HUES64 (cell line): ENCODE data around the gene ANKRD16.
"Not testable (repeated sequence)": the region's sequence is repeated elsewhere in the genome, so short reads cannot be mapped to it uniquely, and the experiment has no call there.

Experiments
- H3K27ac ChIP-seq: 2 replicates; pipeline ENCODE4 v1.7.0; 2013; ENCODE audit warnings: low read depth, low read length, inconsistent platforms
- H3K27me3 ChIP-seq: 2 replicates; pipeline ENCODE4 v1.6.1; 2013; ENCODE audit warnings: mild to moderate bottlenecking, low read length; ENCODE audit not compliant: insufficient read depth
- H3K36me3 ChIP-seq: 2 replicates; pipeline ENCODE4 v1.6.1; 2013; ENCODE audit warnings: mild to moderate bottlenecking, low read length; ENCODE audit not compliant: insufficient read depth
- H3K4me1 ChIP-seq: 2 replicates; pipeline ENCODE4 v1.6.1; 2013; ENCODE audit warnings: mild to moderate bottlenecking, low read length, moderate library complexity; ENCODE audit not compliant: insufficient read depth
- H3K4me3 ChIP-seq: 2 replicates; pipeline ENCODE4 v1.5.1; 2013; ENCODE audit warnings: mild to moderate bottlenecking, low read length, moderate library complexity
- H3K9ac ChIP-seq: 2 replicates; pipeline ENCODE4 v1.6.1; 2013; ENCODE audit warnings: mild to moderate bottlenecking, low read depth, low read length
- H3K9me3 ChIP-seq: 2 replicates; pipeline ENCODE4 v1.6.1; 2013; ENCODE audit warnings: low read depth, low read length; ENCODE audit not compliant: insufficient read depth
- WGBS: fragments of 150-250, 120-280 bp; methylation state at CpG from one replicate; pipeline ENCODE4 v1.1.7; 2013; ENCODE audit warnings: missing lambda C conversion rate; 5-methylcytosine and 5-hydroxymethylcytosine counted together

Gene ANKRD16

DNA sequence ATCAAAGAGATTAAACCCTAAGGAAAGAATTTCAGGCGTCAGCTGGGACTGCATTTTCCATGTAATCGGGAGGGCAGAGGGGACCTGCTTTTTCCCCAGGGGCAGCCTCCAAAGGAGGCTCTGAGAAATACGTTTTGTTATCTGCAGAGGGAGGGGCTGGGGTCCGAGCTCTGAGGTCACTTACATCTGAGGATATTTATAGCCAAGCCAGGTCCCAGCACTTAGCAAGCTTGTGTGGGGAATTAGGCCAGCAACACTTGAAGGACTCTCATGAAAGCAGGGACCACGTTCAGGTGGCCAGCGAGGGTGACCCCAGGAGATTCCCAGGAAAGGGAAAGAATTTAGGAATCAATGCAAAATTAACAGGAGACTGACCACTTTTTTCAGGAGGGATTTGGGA, 55.9 kb downstream of the ANKRD16 start:
- H3K4me1 ChIP-seq = no peaks in the 10 kb centered on the region
- H3K36me3 ChIP-seq = no peaks in the 10 kb centered on the region
- WGBS = 79% methylated on average over 6 of the region's 6 CpGs
- no peaks in the 10 kb centered on the region for H3K27me3 ChIP-seq
- H3K4me3 ChIP-seq = no peak overlapping the region
- no peak overlapping the region for H3K9ac ChIP-seq
- no peak overlapping the region for H3K27ac ChIP-seq
- H3K9me3 ChIP-seq = no peaks in the 10 kb centered on the region

DNA sequence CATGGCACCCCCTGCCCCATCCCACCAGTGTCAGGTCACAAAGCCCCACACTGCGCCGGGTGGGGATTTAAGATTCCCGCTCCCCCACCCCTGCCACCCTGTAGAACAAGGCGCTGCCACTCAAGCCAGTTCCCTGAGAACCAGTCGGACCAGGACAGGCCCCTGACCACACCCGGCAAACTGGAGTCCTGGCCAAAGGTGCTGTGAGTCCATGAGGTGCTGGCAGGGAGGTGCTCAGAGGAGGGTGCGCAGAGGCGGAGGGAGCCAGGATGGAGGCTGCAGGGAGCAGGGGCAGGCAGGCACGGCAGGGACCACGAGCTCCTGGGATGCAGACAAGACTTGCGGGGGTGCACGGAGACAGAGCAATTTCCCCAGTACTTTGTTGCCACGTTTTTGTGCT, 56.7 kb downstream of the ANKRD16 start:
- Histone ChIP-seq H3K27me3 (no peaks in the 10 kb centered on the region), H3K4me1 (no peaks in the 10 kb centered on the region), H3K36me3 (no peaks in the 10 kb centered on the region), H3K4me3 (no peak overlapping the region), H3K9me3 (no peaks in the 10 kb centered on the region), H3K9ac (no peak overlapping the region), H3K27ac (no peak overlapping the region)
- WGBS = 92% methylated on average over 13 of the region's 13 CpGs

DNA sequence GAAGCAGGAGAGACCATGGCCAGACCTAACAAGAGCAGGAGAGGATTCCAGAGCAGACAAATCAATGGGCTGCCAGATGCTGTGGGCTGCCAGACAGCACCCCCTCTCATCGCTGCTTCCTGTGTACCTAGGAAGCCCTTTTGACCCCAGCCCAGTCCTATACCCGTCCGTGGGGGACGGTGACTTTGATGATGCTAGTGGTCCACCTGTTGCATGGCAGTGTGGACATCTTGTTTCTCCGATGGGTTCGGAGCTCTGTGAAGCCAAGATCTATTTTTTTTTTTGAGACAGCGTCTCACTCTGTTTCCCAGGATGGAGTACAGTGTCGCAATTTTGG, 58.3 kb downstream of the ANKRD16 start:
- Histone ChIP-seq H3K4me3 (no peak overlapping the region), H3K4me1 (no peaks in the 10 kb centered on the region), H3K9ac (no peak overlapping the region), H3K27ac (no peak overlapping the region), H3K36me3 (no peaks in the 10 kb centered on the region), H3K9me3 (no peaks in the 10 kb centered on the region), H3K27me3 (no peaks in the 10 kb centered on the region)
- WGBS = 95% methylated on average over 8 of the region's 8 CpGs

DNA sequence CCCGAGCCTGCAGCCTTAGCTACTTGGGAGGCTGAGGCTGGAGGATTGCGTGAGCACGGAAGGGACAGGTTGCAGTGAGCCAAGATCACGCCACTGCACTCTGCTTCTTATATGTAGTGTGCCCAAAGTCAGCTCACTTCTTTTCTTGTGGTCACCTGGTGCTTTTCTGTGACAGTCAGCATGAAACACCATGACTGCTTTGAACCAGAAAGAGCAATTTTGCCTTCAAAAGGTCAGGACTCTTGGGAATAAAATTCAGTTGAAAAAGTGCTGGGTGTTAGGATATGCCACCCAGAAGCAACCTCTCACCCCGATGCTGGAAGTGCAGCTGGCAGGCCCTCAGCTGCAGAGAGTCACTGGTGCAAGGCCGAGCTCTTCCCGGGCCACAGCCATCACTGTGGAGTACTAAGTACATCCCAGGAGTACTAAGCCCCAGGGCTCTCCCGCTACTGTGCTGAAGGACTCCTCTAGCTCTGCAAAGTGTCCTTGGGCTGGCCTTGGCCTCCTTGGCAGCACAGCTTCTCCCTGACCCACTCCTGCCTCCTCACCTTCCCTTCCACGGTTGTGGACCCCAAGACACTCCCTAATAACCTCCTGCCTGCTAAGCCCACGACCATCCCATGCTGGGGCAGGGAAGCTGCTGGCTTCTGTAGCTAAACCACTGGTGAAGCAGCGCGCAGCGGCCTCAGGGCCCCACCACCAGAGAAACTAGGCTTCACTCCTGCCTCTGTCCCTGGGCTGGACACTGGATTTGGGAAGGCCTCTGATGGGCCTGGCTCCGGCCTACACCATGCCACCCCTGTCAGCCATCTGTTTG, 58.9 kb downstream of the ANKRD16 start:
- H3K4me3 ChIP-seq = no peak overlapping the region
- H3K27me3 ChIP-seq = no peaks in the 10 kb centered on the region
- WGBS = 94% methylated on average over 14 of the region's 14 CpGs
- no peaks in the 10 kb centered on the region for H3K4me1 ChIP-seq
- no peaks in the 10 kb centered on the region for H3K36me3 ChIP-seq
- H3K27ac ChIP-seq = no peak overlapping the region
- no peak overlapping the region for H3K9ac ChIP-seq
- no peaks in the 10 kb centered on the region for H3K9me3 ChIP-seq

DNA sequence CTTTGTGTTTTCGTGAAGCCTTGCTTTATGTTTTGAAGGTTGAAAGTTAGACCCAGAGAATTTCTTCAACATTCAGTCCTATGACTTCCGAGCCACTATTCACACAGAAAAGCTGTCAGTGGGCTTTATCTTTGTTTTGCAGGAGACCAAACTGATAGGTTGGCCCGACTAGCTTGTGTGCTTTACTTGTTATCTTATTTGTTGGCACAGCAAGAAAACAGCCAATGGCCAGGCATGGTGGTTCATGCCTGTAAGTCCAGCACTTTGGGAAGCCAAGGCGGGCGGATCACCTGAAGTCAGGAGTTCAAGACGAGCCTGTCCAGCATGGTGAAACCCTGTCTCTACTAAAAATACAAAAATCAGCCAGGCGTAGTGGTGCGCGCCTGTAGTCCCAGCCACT, 60.4 kb downstream of the ANKRD16 start:
- Histone ChIP-seq H3K4me3 (no peak overlapping the region), H3K36me3 (no peaks in the 10 kb centered on the region), H3K9me3 (no peaks in the 10 kb centered on the region), H3K27ac (no peak overlapping the region), H3K9ac (no peak overlapping the region), H3K4me1 (no peaks in the 10 kb centered on the region), H3K27me3 (no peaks in the 10 kb centered on the region)
- WGBS = 88% methylated on average over 8 of the region's 9 CpGs

DNA sequence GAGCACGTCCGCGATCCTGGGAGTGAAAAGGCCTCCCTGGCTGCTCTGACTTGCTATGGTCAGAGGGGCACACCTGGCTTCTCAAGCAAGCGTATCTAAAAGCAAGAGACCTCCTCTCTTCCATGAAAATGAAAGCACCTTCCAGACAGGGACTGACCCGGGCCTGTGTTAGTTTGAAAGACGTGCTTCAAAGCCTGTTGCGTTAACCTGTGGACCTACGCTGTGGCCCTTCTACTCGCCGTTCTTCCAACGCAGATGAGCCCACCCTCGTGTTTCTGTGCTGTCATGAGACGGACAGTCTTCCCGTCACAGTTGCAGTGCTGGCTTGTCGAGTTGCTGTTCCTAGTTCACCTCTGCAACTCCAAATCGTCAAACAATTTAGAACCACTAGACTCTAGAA, 61.0 kb downstream of the ANKRD16 start:
- 95% methylated on average over 16 of the region's 16 CpGs for WGBS
- H3K27ac ChIP-seq = no peak overlapping the region
- no peak overlapping the region for H3K4me3 ChIP-seq
- H3K27me3 ChIP-seq = no peaks in the 10 kb centered on the region
- no peaks in the 10 kb centered on the region for H3K9me3 ChIP-seq
- no peaks in the 10 kb centered on the region for H3K4me1 ChIP-seq
- H3K36me3 ChIP-seq = no peaks in the 10 kb centered on the region
- H3K9ac ChIP-seq = no peak overlapping the region

DNA sequence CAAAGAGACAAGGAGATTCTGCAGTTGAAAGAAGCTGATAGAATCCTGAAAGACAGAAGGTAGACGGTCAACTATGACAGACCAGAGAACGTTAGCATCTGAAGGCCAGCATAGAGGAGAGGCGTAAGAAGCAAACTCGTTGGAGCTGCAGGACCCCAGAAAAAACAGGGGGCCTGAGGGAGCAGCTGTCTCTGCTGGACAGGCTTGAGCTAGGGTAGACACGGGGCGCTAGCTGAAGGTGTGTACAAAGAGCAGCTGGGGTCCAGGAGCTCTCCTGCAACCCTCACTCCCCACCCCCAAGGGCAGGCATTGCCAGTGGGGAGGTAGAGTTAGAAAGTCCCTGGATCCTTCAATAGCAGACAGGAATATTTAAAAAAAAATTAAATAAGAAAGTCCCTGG, 61.9 kb downstream of the ANKRD16 start:
- WGBS = 89% methylated on average over 6 of the region's 6 CpGs
- Histone ChIP-seq H3K4me3 (no peak overlapping the region), H3K36me3 (no peaks in the 10 kb centered on the region)

DNA sequence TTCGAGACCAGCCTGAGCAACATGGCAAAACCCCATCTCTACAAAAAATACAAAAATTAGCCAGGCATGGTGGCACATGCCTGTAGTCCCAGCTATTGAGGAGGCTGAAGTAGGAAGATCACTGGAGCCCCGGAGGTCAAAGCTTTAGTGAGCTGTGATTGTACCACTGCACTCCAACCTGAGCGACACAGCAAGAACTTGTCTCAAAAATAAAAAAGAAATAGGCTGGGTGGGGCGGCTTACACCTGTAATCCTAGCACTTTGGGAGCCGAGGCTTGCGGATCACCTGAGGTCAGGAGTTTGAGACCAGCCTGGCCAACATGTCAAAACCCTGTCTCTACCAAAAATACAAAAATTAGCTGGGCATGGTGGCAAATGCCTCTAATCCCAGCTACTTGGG, 63.2 kb downstream of the ANKRD16 start:
- H3K9me3 ChIP-seq, H3K4me3 ChIP-seq, H3K27me3 ChIP-seq, H3K27ac ChIP-seq, H3K4me1 ChIP-seq, H3K9ac ChIP-seq, H3K36me3 ChIP-seq: not testable (repeated sequence)
- WGBS = 95% methylated on average over 5 of the region's 6 CpGs

More for the DNA sequence above, 61.9 kb downstream of the ANKRD16 start:
- Histone ChIP-seq H3K9ac (no peak overlapping the region), H3K27ac (no peak overlapping the region), H3K9me3 (no peaks in the 10 kb centered on the region), H3K4me1 (no peaks in the 10 kb centered on the region), H3K27me3 (no peaks in the 10 kb centered on the region)

DNA sequence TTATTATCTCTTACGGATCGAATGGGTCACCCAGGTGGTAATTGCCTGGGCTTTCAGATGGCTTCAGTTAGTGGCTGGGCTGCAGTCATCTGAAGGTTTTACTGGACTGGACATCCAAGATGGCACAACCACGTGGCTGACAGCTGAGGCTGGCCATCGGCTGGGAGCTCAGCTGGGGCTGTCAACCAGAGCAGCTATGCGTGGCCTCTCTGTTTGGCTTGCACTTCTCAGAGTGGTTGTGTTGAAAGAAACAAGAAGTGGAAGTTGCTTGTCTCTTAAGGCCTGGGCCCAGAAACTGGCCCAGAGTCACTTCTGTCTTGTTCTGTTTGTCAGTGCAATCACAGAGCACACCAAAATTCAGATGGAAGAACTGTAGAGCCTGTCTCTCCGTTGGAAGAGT, 70.8 kb downstream of the ANKRD16 start:
- Histone ChIP-seq H3K36me3 (no peaks in the 10 kb centered on the region), H3K4me3 (no peak overlapping the region), H3K27me3 (no peaks in the 10 kb centered on the region), H3K9ac (no peak overlapping the region), H3K4me1 (peaks cover 8% of the 10 kb centered on the region), H3K27ac (no peak overlapping the region), H3K9me3 (no peaks in the 10 kb centered on the region)
- 94% methylated on average over 6 of the region's 6 CpGs for WGBS

DNA sequence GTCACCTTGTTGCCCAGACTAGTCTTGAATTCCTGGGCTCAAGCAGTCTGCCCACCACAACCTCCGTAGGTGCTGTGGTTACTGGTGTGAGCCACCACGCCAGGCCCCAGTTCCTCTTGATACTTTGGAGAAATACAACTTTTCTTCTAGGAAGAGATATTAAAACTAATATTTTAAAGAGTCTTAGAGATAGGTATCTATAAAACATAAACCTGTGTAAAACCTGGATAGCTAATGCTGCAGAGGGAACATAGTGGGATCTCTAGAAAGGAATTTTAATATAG, 71.7 kb downstream of the ANKRD16 start:
- Histone ChIP-seq H3K4me1 (peaks cover 8% of the 10 kb centered on the region), H3K27me3 (no peaks in the 10 kb centered on the region), H3K4me3 (no peak overlapping the region), H3K36me3 (no peaks in the 10 kb centered on the region), H3K9ac (no peak overlapping the region), H3K9me3 (no peaks in the 10 kb centered on the region), H3K27ac (no peak overlapping the region)
- WGBS = 100% methylated on average over 1 of the region's 2 CpGs

DNA sequence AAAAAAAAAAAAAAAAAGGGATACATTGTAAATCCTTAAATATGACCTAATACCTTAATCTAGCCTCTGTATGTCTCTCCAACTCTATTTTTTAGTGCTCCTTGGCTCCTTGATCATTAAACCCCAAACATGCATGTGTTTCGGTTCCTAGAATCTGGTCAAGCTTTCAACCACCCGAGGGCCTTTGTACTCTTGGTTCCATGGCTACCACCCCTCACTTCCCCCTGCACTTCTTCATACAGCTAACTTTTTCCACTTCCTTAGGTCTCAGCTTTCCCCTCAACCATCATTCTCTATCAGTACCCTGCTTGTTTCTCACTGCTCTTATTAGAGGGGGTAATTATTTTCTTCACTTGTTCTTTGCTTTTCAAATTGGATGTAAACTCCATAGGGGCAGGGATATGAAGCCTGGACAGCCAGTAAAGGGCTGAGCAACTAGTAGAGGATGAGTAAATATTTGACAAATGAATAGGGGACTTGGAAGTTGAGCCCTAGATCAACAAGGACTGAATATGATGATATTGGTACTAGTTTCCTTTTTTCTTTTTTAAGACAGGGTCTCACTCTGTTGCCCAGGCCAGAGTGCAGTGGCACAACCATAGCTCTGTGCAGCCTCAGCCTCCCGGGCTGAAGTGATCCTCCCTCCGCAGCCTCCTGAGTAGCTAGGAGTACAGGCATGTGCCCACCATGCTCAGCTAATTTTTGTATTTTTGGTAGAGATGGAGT, 72.2 kb downstream of the ANKRD16 start:
- H3K4me1 ChIP-seq = peaks cover 8% of the 10 kb centered on the region
- H3K27me3 ChIP-seq = no peaks in the 10 kb centered on the region
- no peak overlapping the region for H3K9ac ChIP-seq
- no peaks in the 10 kb centered on the region for H3K9me3 ChIP-seq
- no peak overlapping the region for H3K4me3 ChIP-seq
- no peak overlapping the region for H3K27ac ChIP-seq
- no peaks in the 10 kb centered on the region for H3K36me3 ChIP-seq
- WGBS = 96% methylated on average over 4 of the region's 4 CpGs

DNA sequence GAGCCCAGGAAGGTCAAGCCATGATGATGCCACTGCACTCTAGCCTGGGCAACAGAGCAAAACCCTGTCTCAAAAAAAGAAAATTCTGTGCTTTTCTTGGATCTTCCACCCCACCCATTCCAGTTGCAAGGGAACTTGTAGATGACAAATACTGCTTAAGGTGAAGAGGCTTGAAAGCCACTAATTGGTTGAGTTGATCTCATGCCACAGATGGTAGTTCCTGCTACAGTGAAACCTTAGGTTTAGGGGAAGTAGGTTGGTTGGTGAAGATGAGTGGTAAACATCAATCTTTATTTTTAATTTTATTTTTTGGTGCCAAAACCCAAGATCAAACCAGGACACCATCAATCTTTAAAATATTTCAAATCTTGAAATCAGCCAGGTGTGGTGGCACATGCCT, 73.5 kb downstream of the ANKRD16 start:
- Histone ChIP-seq H3K9me3 (no peaks in the 10 kb centered on the region), H3K4me1 (peaks cover 9% of the 10 kb centered on the region), H3K4me3 (no peak overlapping the region), H3K36me3 (no peaks in the 10 kb centered on the region), H3K9ac (no peak overlapping the region), H3K27me3 (no peaks in the 10 kb centered on the region), H3K27ac (no peak overlapping the region)
